DND-41 (cell line): ENCODE data around the gene EPHB4.

Experiments used
- ATAC-seq: fragments of 200-7000 bp; cut with Tn5 transposase; 3 replicates; pipeline ENCODE4 v1.9.1; 2021; ENCODE audit warnings: low read depth; ENCODE audit not compliant: insufficient read depth
- DNase-seq: peaks from one replicate; pipeline ENCODE4 v3.0.0-alpha.2; 2020
- H2AFZ ChIP-seq: 2 replicates; pipeline ENCODE4 v1.6.0; 2012; ENCODE audit warnings: low read depth, low read length
- H3K27ac ChIP-seq: 2 replicates; pipeline ENCODE4 v1.5.1; 2012; ENCODE audit warnings: low read length, inconsistent platforms
- H3K27me3 ChIP-seq: fragments of 200-600 bp; sonication (generic); 2 replicates; pipeline ENCODE4 v1.6.0; 2012; ENCODE audit warnings: low read length, mild to moderate bottlenecking, inconsistent platforms; ENCODE audit not compliant: insufficient read depth, poor library complexity
- H3K36me3 ChIP-seq: 2 replicates; pipeline ENCODE4 v1.5.1; 2012; ENCODE audit warnings: low read length, inconsistent platforms; ENCODE audit not compliant: insufficient read depth
- H3K4me1 ChIP-seq: 2 replicates; pipeline ENCODE4 v1.5.1; 2012; ENCODE audit warnings: mild to moderate bottlenecking, low read length; ENCODE audit not compliant: insufficient read depth
- H3K4me2 ChIP-seq: 2 replicates; pipeline ENCODE4 v1.6.0; 2012; ENCODE audit warnings: mild to moderate bottlenecking, moderate library complexity, low read length, inconsistent platforms; ENCODE audit not compliant: insufficient read depth
- H3K4me3 ChIP-seq, 2 experiments: fragments of 200-600 bp in 1 of 2; shearing (Covaris generic) in 1 of 2; 2 replicates each; pipeline ENCODE4 v1.5.1; 2012 to 2016; ENCODE audit warnings: inconsistent platforms in 2 of 2, low read length in 2 of 2, mild to moderate bottlenecking in 2 of 2, low read depth in 1 of 2, moderate library complexity in 1 of 2
- H3K79me2 ChIP-seq: 2 replicates; pipeline ENCODE4 v1.6.0; 2012; ENCODE audit warnings: low read length, inconsistent platforms; ENCODE audit not compliant: insufficient read depth
- H3K9ac ChIP-seq: 2 replicates; pipeline ENCODE4 v1.6.0; 2012; ENCODE audit warnings: low read depth, mild to moderate bottlenecking, inconsistent platforms, low read length, moderate library complexity
- H3K9me3 ChIP-seq: 2 replicates; pipeline ENCODE4 v1.5.1; 2012; ENCODE audit warnings: low read length, moderate library complexity, mild to moderate bottlenecking, inconsistent platforms; ENCODE audit not compliant: insufficient read depth, severe bottlenecking
- H4K20me1 ChIP-seq: 2 replicates; pipeline ENCODE4 v1.6.0; 2012; ENCODE audit warnings: low read length; ENCODE audit not compliant: insufficient read depth
- EZH2 ChIP-seq: IDR thresholded peaks from 3 replicates; pipeline ENCODE4 v1.6.1; 2012; ENCODE audit warnings: borderline replicate concordance, low read depth, mild to moderate bottlenecking, moderate library complexity, low read length, inconsistent platforms; ENCODE audit not compliant: severe bottlenecking
- TF ChIP-seq, protein P1 (sequence below): IDR thresholded peaks from 2 replicates; pipeline ENCODE4 v1.5.1; 2012; ENCODE audit warnings: borderline replicate concordance, low read length, moderate library complexity, mild to moderate bottlenecking; ENCODE audit not compliant: poor library complexity, severe bottlenecking; ENCODE audit errors: extremely low read depth

Gene EPHB4

DNA sequence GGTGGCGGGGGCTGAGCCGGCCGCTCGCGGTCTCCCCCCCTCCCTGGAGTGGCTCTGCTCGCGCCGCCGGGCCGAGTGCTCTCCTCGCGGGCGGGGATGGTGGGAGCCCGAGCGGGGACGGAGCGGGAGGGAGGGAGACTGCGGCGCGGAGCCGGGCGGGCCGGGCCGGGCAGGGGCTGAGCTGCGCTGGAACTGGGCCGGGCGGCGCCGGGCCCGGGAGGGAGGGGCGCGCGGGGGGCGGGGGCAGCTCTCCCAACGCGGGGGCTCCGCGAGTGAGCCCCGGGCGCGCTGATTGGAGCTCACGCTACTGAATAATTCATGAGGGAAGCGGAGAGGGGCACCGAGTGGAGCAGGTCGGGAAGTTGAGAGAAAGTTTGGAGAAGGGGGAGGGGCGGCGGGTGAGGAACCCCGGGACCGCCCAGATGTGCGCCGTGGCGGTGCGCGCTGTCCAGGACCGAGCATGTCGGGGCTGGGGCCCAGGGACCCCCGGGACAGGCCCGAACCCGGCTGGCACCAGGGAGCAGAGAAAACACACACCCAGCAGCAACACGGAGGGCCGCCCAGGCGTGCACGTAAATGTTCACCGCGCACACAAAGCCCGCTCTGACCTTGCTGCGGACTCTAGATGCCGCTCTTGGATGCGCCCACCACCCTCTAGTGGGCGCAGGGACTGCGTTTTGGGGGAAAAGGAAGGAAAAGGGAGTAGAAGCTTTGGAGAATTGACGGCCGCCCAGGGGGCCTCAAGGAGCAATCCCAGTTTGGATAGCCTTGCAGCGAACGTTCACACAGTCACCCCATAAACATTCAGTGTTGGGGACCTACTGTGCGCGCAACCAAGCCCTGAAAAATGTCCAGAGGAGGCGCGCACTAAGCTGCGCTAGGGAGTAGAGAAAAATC, at the start of gene EPHB4:
TSS of gene EPHB4 (minus strand) at position 194 of the 897 bp plus-strand sequence. CDS start 493 bp downstream, outside the sequence.
- H2AFZ ChIP-seq = no peak within 1 kb of the TSS
- no peaks in the 10 kb centered on the region for H4K20me1 ChIP-seq
- no peaks in the 10 kb centered on the region for H3K4me1 ChIP-seq
- H3K27me3 ChIP-seq = no peaks in the 10 kb centered on the region
- H3K4me3 ChIP-seq = no peak within 1 kb of the TSS
- no peak within 1 kb of the TSS for H3K4me2 ChIP-seq
- no peak within 1 kb of the TSS for H3K27ac ChIP-seq
- ATAC-seq = no peak
- H3K9ac ChIP-seq = no peak within 1 kb of the TSS
- H3K36me3 ChIP-seq = no peaks in the 10 kb centered on the region
- no peak for DNase-seq
- no peaks in the 10 kb centered on the region for H3K79me2 ChIP-seq
- TF ChIP-seq, protein P1, sequence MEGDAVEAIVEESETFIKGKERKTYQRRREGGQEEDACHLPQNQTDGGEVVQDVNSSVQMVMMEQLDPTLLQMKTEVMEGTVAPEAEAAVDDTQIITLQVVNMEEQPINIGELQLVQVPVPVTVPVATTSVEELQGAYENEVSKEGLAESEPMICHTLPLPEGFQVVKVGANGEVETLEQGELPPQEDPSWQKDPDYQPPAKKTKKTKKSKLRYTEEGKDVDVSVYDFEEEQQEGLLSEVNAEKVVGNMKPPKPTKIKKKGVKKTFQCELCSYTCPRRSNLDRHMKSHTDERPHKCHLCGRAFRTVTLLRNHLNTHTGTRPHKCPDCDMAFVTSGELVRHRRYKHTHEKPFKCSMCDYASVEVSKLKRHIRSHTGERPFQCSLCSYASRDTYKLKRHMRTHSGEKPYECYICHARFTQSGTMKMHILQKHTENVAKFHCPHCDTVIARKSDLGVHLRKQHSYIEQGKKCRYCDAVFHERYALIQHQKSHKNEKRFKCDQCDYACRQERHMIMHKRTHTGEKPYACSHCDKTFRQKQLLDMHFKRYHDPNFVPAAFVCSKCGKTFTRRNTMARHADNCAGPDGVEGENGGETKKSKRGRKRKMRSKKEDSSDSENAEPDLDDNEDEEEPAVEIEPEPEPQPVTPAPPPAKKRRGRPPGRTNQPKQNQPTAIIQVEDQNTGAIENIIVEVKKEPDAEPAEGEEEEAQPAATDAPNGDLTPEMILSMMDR = no peak
- no peak for TF ChIP-seq EZH2
- no peaks in the 10 kb centered on the region for H3K9me3 ChIP-seq

GRCh38 chr7:100875356-100875751, 48.0 kb upstream of the EPHB4 start:
- Histone ChIP-seq H3K4me3 (peak overlapping the region; percentile 99), H3K9ac (peak overlapping the region; percentile 83), H3K27ac (peak overlapping the region; percentile 100), H3K79me2 (peaks cover 66% of the 10 kb centered on the region), H3K27me3 (no peaks in the 10 kb centered on the region), H2AFZ (peak overlapping the region; percentile 85), H3K4me2 (peak overlapping the region; percentile 92), H3K36me3 (peaks cover 85% of the 10 kb centered on the region), H4K20me1 (peaks cover 43% of the 10 kb centered on the region), H3K9me3 (no peaks in the 10 kb centered on the region), H3K4me1 (peaks cover 52% of the 10 kb centered on the region)
- ATAC-seq (peak; percentile 43), DNase-seq (peak; percentile 52)
- no peak for TF ChIP-seq EZH2
- TF ChIP-seq, protein P1 = no peak

GRCh38 chr7:100874577-100875355, 47.4 kb upstream of the EPHB4 start, which contains the start of gene SRRT:
SRRT (plus strand) TSS chr7:100875103; CDS start chr7:100875591, 488 bp downstream.
- H3K27ac ChIP-seq = peak within 1 kb of the TSS; percentile 100
- peak within 1 kb of the TSS; percentile 85 for H2AFZ ChIP-seq
- peak within 1 kb of the TSS; percentile 83 for H3K9ac ChIP-seq
- H3K36me3 ChIP-seq = peaks cover 85% of the 10 kb centered on the region
- no peaks in the 10 kb centered on the region for H3K27me3 ChIP-seq
- H3K4me3 ChIP-seq = peak within 1 kb of the TSS; percentile 99
- H3K9me3 ChIP-seq = no peaks in the 10 kb centered on the region
- DNase-seq = peak; percentile 99
- ATAC-seq = peak; percentile 92
- H3K79me2 ChIP-seq = peaks cover 66% of the 10 kb centered on the region
- TF ChIP-seq, protein P1 = peak; percentile 26
- no peak for TF ChIP-seq EZH2
- H3K4me1 ChIP-seq = peaks cover 49% of the 10 kb centered on the region
- H4K20me1 ChIP-seq = peaks cover 40% of the 10 kb centered on the region
- H3K4me2 ChIP-seq = peak within 1 kb of the TSS; percentile 92
